ENCODE data around the gene KRT25. TPM values are rescaled to one million over a fixed set of nuclear protein-coding genes. Genes with fewer than 3 reads are reported as not detected.

KRT25 gene
- total and polyA plus RNA-seq, 8 donors, result not detected

DNA sequence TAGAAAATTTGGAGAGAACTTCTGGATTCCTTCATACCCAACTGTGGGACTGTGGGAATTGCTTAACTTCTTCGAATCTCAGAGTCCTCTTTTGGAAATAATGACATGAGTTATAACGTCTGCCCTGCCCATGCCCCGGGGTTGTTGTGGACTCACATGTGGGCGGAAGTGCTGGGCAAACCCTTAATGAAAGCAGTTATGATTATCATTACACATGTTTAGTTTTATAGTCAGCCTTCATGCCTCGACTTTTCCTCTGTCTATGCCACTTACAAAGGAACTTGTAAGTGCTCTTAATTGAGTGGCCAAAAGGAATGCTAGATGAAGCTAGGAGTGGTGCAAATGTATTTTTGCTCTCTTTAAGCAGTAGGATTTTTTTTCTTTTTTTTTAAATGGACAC lies 23.3 kb upstream of the KRT25 start:
- TF ChIP-seq, protein P1, sequence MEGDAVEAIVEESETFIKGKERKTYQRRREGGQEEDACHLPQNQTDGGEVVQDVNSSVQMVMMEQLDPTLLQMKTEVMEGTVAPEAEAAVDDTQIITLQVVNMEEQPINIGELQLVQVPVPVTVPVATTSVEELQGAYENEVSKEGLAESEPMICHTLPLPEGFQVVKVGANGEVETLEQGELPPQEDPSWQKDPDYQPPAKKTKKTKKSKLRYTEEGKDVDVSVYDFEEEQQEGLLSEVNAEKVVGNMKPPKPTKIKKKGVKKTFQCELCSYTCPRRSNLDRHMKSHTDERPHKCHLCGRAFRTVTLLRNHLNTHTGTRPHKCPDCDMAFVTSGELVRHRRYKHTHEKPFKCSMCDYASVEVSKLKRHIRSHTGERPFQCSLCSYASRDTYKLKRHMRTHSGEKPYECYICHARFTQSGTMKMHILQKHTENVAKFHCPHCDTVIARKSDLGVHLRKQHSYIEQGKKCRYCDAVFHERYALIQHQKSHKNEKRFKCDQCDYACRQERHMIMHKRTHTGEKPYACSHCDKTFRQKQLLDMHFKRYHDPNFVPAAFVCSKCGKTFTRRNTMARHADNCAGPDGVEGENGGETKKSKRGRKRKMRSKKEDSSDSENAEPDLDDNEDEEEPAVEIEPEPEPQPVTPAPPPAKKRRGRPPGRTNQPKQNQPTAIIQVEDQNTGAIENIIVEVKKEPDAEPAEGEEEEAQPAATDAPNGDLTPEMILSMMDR (IDR thresholded peaks at IDR 0.05), result no peak
- intact Hi-C loops (cut with DNase I), result no loop called here
- ATAC-seq (no peak), FAIRE-seq (no peak), DNase-seq (no peak)
- Histone ChIP-seq H3K9me3 (no peaks in the 10 kb centered on the region), H3K27ac (no peak overlapping the region), H3K36me3 (no peaks in the 10 kb centered on the region), H3K4me3 (no peak overlapping the region), H3K4me1 (no peaks in the 10 kb centered on the region), H3K27me3 (peaks cover 0 to 17% (median 0%) of the 10 kb centered on the region in 4 donors)
- 54 to 72% methylated on average over 5 of the region's 5 CpGs for WGBS, 2 donors

DNA sequence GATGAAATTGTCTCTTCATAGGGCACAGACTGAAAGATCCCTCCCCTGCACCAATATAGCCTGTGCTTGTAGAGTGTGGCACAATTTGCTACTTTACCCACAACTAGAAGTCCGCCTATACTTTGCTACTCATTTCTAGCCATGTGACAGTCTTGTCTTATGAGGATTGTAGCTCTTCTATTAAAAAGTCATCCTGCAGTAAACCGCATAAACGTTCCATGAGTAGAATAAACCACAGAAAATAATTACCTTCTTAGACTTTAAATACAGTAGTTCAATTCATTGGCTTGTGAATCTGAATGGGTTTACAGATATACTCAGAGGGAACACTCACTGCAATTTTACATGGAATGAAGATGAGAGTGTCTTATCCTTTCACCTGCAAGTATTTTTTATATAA lies 22.8 kb upstream of the KRT25 start:
- Histone ChIP-seq H3K27me3 (peaks cover 0 to 17% (median 0%) of the 10 kb centered on the region in 4 donors), H3K27ac (no peak overlapping the region), H3K36me3 (no peaks in the 10 kb centered on the region), H3K9me3 (no peaks in the 10 kb centered on the region), H3K4me3 (no peak overlapping the region), H3K4me1 (no peaks in the 10 kb centered on the region)
- WGBS, 2 donors, result 63 to 82% methylated on average over 3 of the region's 3 CpGs
- ATAC-seq, result no peak
- DNase-seq, result no peak
- intact Hi-C loops (cut with DNase I), result no loop called here
- FAIRE-seq, result no peak
- TF ChIP-seq, protein P1 (IDR thresholded peaks at IDR 0.05), result no peak

DNA sequence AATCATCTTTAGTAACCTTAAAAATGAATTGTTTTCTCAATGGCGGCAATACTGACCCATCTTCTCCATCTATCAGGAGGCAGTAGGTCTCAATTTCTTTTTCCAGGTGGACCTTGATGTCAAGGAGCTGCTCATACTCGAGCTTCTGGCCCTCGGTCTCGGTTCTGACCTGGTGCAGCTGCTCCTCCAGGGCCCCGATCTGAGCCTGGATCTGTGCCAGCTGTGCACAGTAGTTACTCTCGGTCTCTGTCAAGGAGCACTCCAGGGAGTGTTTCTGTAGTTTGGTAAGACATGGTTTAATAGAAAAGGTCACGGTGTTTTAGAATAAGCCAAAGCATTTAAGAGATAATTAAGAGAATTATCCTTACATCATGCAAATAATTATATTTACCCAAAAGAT lies 22.3 kb upstream of the KRT25 start:
- peaks cover 0 to 17% (median 0%) of the 10 kb centered on the region in 4 donors for H3K27me3 ChIP-seq
- no peak overlapping the region for H3K4me3 ChIP-seq
- TF ChIP-seq, protein P1 (IDR thresholded peaks at IDR 0.05), result no peak
- no peak for ATAC-seq
- no peaks in the 10 kb centered on the region for H3K4me1 ChIP-seq
- no peaks in the 10 kb centered on the region for H3K9me3 ChIP-seq
- no peak overlapping the region for H3K27ac ChIP-seq
- H3K36me3 ChIP-seq, result no peaks in the 10 kb centered on the region
- intact Hi-C loops (cut with DNase I), result no loop called here
- WGBS, 2 donors, result 67 to 69% methylated on average over 7 of the region's 7 CpGs
- FAIRE-seq, result no peak
- DNase-seq, result no peak

DNA sequence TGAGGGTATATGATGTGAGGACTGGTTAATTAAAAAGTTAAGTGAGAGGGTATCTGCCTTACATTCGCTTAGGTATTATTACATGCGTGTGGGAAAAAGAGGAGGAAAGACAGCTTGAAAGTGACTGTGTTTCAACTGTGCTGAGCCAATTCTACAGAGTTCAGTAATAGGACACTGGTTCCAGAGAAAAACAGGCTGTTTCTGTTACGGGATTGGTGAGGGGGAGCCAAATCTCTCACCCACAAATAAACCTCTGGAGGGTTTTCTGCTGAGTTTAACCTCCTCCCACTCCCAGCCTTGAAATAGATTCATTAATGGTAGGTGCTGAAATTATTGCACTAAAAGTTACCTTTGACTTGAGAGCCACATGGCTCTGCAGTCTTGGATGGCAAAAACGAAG lies 20.8 kb upstream of the KRT25 start:
- peaks cover 0 to 17% (median 0%) of the 10 kb centered on the region in 4 donors for H3K27me3 ChIP-seq
- FAIRE-seq (no peak), ATAC-seq (no peak), DNase-seq (no peak)
- TF ChIP-seq, protein P1 (IDR thresholded peaks at IDR 0.05), result no peak
- intact Hi-C loops (cut with DNase I), result no loop called here
- H3K27ac ChIP-seq, result no peak overlapping the region
- no peaks in the 10 kb centered on the region for H3K4me1 ChIP-seq
- WGBS, 2 donors, result 45 to 62% methylated on average over 4 of the region's 4 CpGs
- H3K9me3 ChIP-seq, result no peaks in the 10 kb centered on the region
- no peak overlapping the region for H3K4me3 ChIP-seq
- H3K36me3 ChIP-seq, result no peaks in the 10 kb centered on the region

DNA sequence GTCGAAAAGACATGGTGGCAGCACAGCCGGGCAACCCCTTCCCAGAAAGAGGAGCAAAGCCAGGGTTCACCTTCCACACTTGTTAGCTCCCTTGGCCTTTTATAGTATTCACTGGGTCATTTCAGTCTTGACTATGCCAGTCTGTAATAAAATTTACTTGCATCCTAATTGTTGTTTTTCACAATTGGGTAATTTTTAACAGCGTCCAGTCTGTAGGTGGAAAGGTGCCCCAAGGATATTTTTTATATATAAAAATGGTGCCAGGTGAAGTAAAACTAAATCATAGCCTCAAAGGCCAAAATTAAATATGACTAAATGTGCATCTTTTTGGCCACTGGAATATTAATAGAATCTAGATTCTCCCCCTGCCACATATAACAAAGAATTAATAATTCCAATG lies 17.0 kb upstream of the KRT25 start, which contains the start of gene KRT26:
Gene KRT26, minus strand, starts transcription at position 101 of the 400 bp plus-strand sequence. Its CDS starts 88 bp downstream, at position 13.
- DNase-seq (no peak), ATAC-seq (no peak), FAIRE-seq (no peak)
- 60 to 83% methylated on average over 3 of the region's 3 CpGs for WGBS, 2 donors
- no peaks in the 10 kb centered on the region for H3K27me3 ChIP-seq
- no peaks in the 10 kb centered on the region for H3K4me1 ChIP-seq
- TF ChIP-seq, protein P1 (IDR thresholded peaks at IDR 0.05), result no peak
- H3K27ac ChIP-seq, result no peak within 1 kb of the TSS
- intact Hi-C loops (cut with DNase I), result no loop called here
- H3K9me3 ChIP-seq, result no peaks in the 10 kb centered on the region
- H3K36me3 ChIP-seq, result no peaks in the 10 kb centered on the region
- H3K4me3 ChIP-seq, result no peak within 1 kb of the TSS

Measured in pancreas (tissue), 10 donors.